Neural cell (in vitro differentiated cells): ENCODE results near the gene PPP1CA.

Experiments used
- EP300 ChIP-seq: fragments of 450-650 bp; conservative IDR thresholded peaks from 2 replicates; pipeline ENCODE4 v1.6.1; 2014; ENCODE audit warnings: antibody characterized with exemption, mild to moderate bottlenecking, moderate library complexity; ENCODE audit not compliant: poor library complexity, severe bottlenecking
- EZH2 ChIP-seq: fragments of 200-600, 300-800 bp; shearing (Covaris generic), sonication (generic); IDR thresholded peaks from 2 replicates; pipeline ENCODE4 v1.6.1; 2014; ENCODE audit warnings: antibody characterized with exemption, low read length, borderline replicate concordance, mild to moderate bottlenecking; ENCODE audit not compliant: insufficient read depth, poor library complexity, severe bottlenecking
- MXI1 ChIP-seq: fragments of 450-650 bp; conservative IDR thresholded peaks from 2 replicates; pipeline ENCODE4 v1.6.1; 2014; ENCODE audit warnings: antibody characterized with exemption, mild to moderate bottlenecking; ENCODE audit not compliant: poor library complexity, severe bottlenecking
- POLR2AphosphoS5 ChIP-seq: IDR thresholded peaks from 2 replicates; pipeline ENCODE4 v1.6.1; 2012
- RAD21 ChIP-seq: fragments of 450-650 bp; conservative IDR thresholded peaks from 2 replicates; pipeline ENCODE4 v1.6.1; 2014; ENCODE audit warnings: antibody characterized with exemption, mild to moderate bottlenecking, moderate library complexity
- TAF1 ChIP-seq: IDR thresholded peaks from 2 replicates; pipeline ENCODE4 v1.6.1; 2012; ENCODE audit warnings: low read depth
- TF ChIP-seq, protein P1 (sequence below): fragments of 450-650 bp; IDR thresholded peaks from 2 replicates; pipeline ENCODE4 v1.5.1; 2014; ENCODE audit warnings: antibody characterized with exemption, mild to moderate bottlenecking, moderate library complexity; ENCODE audit not compliant: poor library complexity, severe bottlenecking
- TF ChIP-seq, protein P2 (sequence below): IDR thresholded peaks from 2 replicates; pipeline ENCODE4 v1.6.1; 2012; ENCODE audit warnings: borderline replicate concordance

DNA sequence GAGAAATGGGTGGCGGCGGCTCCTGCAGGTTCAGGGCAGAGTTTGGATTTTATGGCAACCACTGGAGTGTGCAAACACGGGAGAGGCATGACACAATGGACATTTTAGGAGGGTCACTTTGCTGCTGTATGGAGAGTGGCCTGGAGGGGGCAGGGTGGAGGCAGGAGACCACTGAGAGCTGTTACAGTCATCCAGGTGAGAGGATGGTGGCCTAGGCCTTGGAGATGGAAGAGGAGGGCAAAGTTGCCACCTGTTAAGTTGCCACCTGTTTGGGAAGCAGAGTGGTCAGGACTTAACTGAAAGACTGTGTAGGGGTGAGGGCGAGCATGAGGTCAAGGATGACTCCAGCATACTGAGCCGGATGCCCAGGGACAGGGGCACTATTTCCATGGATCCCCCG, 12.2 kb downstream of the PPP1CA start:
- TF ChIP-seq EZH2: no peak
- no peak for TF ChIP-seq RAD21
- TF ChIP-seq, protein P1, sequence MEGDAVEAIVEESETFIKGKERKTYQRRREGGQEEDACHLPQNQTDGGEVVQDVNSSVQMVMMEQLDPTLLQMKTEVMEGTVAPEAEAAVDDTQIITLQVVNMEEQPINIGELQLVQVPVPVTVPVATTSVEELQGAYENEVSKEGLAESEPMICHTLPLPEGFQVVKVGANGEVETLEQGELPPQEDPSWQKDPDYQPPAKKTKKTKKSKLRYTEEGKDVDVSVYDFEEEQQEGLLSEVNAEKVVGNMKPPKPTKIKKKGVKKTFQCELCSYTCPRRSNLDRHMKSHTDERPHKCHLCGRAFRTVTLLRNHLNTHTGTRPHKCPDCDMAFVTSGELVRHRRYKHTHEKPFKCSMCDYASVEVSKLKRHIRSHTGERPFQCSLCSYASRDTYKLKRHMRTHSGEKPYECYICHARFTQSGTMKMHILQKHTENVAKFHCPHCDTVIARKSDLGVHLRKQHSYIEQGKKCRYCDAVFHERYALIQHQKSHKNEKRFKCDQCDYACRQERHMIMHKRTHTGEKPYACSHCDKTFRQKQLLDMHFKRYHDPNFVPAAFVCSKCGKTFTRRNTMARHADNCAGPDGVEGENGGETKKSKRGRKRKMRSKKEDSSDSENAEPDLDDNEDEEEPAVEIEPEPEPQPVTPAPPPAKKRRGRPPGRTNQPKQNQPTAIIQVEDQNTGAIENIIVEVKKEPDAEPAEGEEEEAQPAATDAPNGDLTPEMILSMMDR: peak; percentile 55
- TF ChIP-seq EP300: no peak
- TF ChIP-seq, protein P2, sequence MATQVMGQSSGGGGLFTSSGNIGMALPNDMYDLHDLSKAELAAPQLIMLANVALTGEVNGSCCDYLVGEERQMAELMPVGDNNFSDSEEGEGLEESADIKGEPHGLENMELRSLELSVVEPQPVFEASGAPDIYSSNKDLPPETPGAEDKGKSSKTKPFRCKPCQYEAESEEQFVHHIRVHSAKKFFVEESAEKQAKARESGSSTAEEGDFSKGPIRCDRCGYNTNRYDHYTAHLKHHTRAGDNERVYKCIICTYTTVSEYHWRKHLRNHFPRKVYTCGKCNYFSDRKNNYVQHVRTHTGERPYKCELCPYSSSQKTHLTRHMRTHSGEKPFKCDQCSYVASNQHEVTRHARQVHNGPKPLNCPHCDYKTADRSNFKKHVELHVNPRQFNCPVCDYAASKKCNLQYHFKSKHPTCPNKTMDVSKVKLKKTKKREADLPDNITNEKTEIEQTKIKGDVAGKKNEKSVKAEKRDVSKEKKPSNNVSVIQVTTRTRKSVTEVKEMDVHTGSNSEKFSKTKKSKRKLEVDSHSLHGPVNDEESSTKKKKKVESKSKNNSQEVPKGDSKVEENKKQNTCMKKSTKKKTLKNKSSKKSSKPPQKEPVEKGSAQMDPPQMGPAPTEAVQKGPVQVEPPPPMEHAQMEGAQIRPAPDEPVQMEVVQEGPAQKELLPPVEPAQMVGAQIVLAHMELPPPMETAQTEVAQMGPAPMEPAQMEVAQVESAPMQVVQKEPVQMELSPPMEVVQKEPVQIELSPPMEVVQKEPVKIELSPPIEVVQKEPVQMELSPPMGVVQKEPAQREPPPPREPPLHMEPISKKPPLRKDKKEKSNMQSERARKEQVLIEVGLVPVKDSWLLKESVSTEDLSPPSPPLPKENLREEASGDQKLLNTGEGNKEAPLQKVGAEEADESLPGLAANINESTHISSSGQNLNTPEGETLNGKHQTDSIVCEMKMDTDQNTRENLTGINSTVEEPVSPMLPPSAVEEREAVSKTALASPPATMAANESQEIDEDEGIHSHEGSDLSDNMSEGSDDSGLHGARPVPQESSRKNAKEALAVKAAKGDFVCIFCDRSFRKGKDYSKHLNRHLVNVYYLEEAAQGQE: no peak
- TF ChIP-seq TAF1: no peak
- no peak for TF ChIP-seq MXI1
- no peak for TF ChIP-seq POLR2AphosphoS5
